GM13977 (cell line): ENCODE data around the gene SLC17A8.

Source experiments
- DNase-seq: peaks from one replicate; pipeline ENCODE4 v3.0.0; 2012; ENCODE audit warnings: low spot score
- CTCF ChIP-seq: IDR thresholded peaks from 2 replicates; pipeline ENCODE4 v1.5.1; 2012; ENCODE audit warnings: mild to moderate bottlenecking, control low read depth; ENCODE audit not compliant: insufficient read depth; ENCODE audit errors: extremely low read depth, missing control alignments
- in situ Hi-C: fragments of 300-500 bp; cut with MboI; formaldehyde crosslinking; loops from one replicate; pipeline ENCODE4 v1.12.0; 2022; ENCODE audit warnings: low sequenced_read_pairs, low pct_unique_long_range_greater_than_20kb, mixed read lengths, inconsistent platforms; ENCODE audit not compliant: unreplicated experiment

Gene SLC17A8

GRCh38 chr12:100458191-100458590, 101.3 kb downstream of the SLC17A8 start:
- in situ Hi-C loops: no loop called here
- DNase-seq: no peak
- TF ChIP-seq CTCF: no peak

- TF ChIP-seq CTCF: no peak
- no peak for DNase-seq
- in situ Hi-C loops: no loop called here
Observed at GRCh38 chr12:100460702-100461101, 103.8 kb downstream of the SLC17A8 start.

GRCh38 chr12:100461330-100461973, 104.6 kb downstream of the SLC17A8 start:
- TF ChIP-seq CTCF: no peak
- in situ Hi-C loops: no loop called here
- DNase-seq: no peak

- DNase-seq: no peak
- in situ Hi-C loops: no loop called here
- TF ChIP-seq CTCF: no peak
Observed at GRCh38 chr12:100463661-100464060, 106.8 kb downstream of the SLC17A8 start.

- in situ Hi-C loops: no loop called here
- no peak for TF ChIP-seq CTCF
- no peak for DNase-seq
Observed at GRCh38 chr12:100464529-100464928, 107.7 kb downstream of the SLC17A8 start.

- in situ Hi-C loops: no loop called here
- no peak for DNase-seq
- TF ChIP-seq CTCF: no peak
Observed at GRCh38 chr12:100468126-100468525, 111.3 kb downstream of the SLC17A8 start.
